Liver (tissue), 9 donors: ENCODE measurements around the gene TNFSF8. TPM values are rescaled to one million over a fixed set of nuclear protein-coding genes. Genes with fewer than 3 reads are reported as not detected.

ENCODE experiments used
- DNase-seq: peaks from one replicate; pipeline ENCODE4 v3.0.0-alpha.2; 2017; ENCODE audit warnings: low spot score
- H3K27ac ChIP-seq, 2 donors: one replicate each; pipeline ENCODE4 v1.7.0; 2013; ENCODE audit warnings: inconsistent platforms in 2 of 2, low read length in 2 of 2, control low read depth in 1 of 2, low read depth in 1 of 2, mild to moderate bottlenecking in 1 of 2
- H3K27me3 ChIP-seq, 4 donors: one replicate each; pipeline versions ENCODE4 v1.6.1 to v1.7.0; 2013; ENCODE audit warnings: low read length in 3 of 4, inconsistent platforms in 1 of 4, mild to moderate bottlenecking in 1 of 4, moderate library complexity in 1 of 4; ENCODE audit not compliant: control insufficient read depth in 4 of 4, insufficient read depth in 4 of 4
- H3K36me3 ChIP-seq, 4 donors: one replicate each; pipeline versions ENCODE4 v1.6.1 to v1.7.0; 2013; ENCODE audit warnings: low read length in 3 of 4, mild to moderate bottlenecking in 3 of 4, low read depth in 1 of 4, moderate library complexity in 1 of 4; ENCODE audit not compliant: control insufficient read depth in 4 of 4, insufficient read depth in 3 of 4
- H3K4me1 ChIP-seq, 4 donors: one replicate each; pipeline versions ENCODE4 v1.6.1 to v1.7.0; 2013; ENCODE audit warnings: low read length in 3 of 4, mild to moderate bottlenecking in 3 of 4, moderate library complexity in 1 of 4; ENCODE audit not compliant: control insufficient read depth in 4 of 4, insufficient read depth in 4 of 4
- H3K4me3 ChIP-seq, 3 donors: one replicate each; pipeline versions ENCODE4 v1.6.1 to v1.7.0; 2013; ENCODE audit warnings: low read length in 3 of 3, control low read depth in 1 of 3, low read depth in 1 of 3, mild to moderate bottlenecking in 1 of 3
- H3K9ac ChIP-seq, 2 donors: one replicate each; pipeline ENCODE4 v1.7.0; 2013; ENCODE audit warnings: low read length in 2 of 2, mild to moderate bottlenecking in 2 of 2, moderate library complexity in 2 of 2, control low read depth in 1 of 2, low read depth in 1 of 2
- H3K9me3 ChIP-seq, 4 donors: one replicate each; pipeline versions ENCODE4 v1.6.1 to v1.7.0; 2013; ENCODE audit warnings: low read length in 3 of 4; ENCODE audit not compliant: control insufficient read depth in 4 of 4
- EGR1 ChIP-seq, 2 donors: IDR thresholded peaks; 2 replicates each; pipeline ENCODE4 v1.6.1; 2016 to 2018; ENCODE audit warnings: antibody characterized with exemption in 2 of 2, low read depth in 2 of 2
- FOXA1 ChIP-seq: IDR thresholded peaks from 2 replicates; pipeline ENCODE4 v1.6.1; 2016; ENCODE audit warnings: antibody characterized with exemption
- FOXA2 ChIP-seq: IDR thresholded peaks from 2 replicates; pipeline ENCODE4 v1.6.1; 2016; ENCODE audit warnings: antibody characterized with exemption
- GABPA ChIP-seq, 2 donors: IDR thresholded peaks in 1 of 2; conservative IDR thresholded peaks in 1 of 2; 2 replicates each; pipeline ENCODE4 v1.6.1; 2016; ENCODE audit warnings: antibody characterized with exemption in 2 of 2, mild to moderate bottlenecking in 1 of 2, moderate library complexity in 1 of 2
- HNF4A ChIP-seq, 2 donors: conservative IDR thresholded peaks; 2 replicates each; pipeline ENCODE4 v1.6.1; 2016; ENCODE audit warnings: antibody characterized with exemption in 2 of 2, mild to moderate bottlenecking in 2 of 2
- HNF4G ChIP-seq: IDR thresholded peaks from 2 replicates; pipeline ENCODE4 v1.6.1; 2016; ENCODE audit warnings: antibody characterized with exemption
- NR2F2 ChIP-seq: IDR thresholded peaks from 2 replicates; pipeline ENCODE4 v1.6.1; 2016; ENCODE audit warnings: antibody characterized with exemption
- RAD21 ChIP-seq, 2 donors: IDR thresholded peaks; 2 replicates each; pipeline ENCODE4 v1.6.1; 2016; ENCODE audit warnings: antibody characterized with exemption in 2 of 2, mild to moderate bottlenecking in 2 of 2
- RXRA ChIP-seq, 2 donors: IDR thresholded peaks; 2 replicates each; pipeline ENCODE4 v1.6.1; 2017 to 2018; ENCODE audit warnings: antibody characterized with exemption in 2 of 2, mild to moderate bottlenecking in 1 of 2
- SP1 ChIP-seq: IDR thresholded peaks from 2 replicates; pipeline ENCODE4 v1.6.1; 2018; ENCODE audit warnings: antibody characterized with exemption, mild to moderate bottlenecking
- TAF1 ChIP-seq: conservative IDR thresholded peaks from 2 replicates; pipeline ENCODE4 v1.6.1; 2016; ENCODE audit warnings: antibody characterized with exemption, mild to moderate bottlenecking
- YY1 ChIP-seq: IDR thresholded peaks from 2 replicates; pipeline ENCODE4 v1.6.1; 2016; ENCODE audit warnings: antibody characterized with exemption, mild to moderate bottlenecking
- WGBS: extraction: QIAGEN DNeasy Blood & Tissue Kit; methylation state at CpG from one replicate; pipeline ENCODE4 v1.1.7; 2013; 5-methylcytosine and 5-hydroxymethylcytosine counted together
- polyA plus RNA-seq, 2 donors: library from polyadenylated mRNA; stranded (reverse) in 1 of 2; unstranded in 1 of 2; fragments of 200-250 nt in 1 of 2; fragments of >200 nt in 1 of 2; fragmentation: Nextera tagmentation in 1 of 2; extraction: Ambion mirVana in 1 of 2; gene quantifications; one replicate each; pipeline versions ENCODE4 v1.2.1 to v1.2.3, GENCODE V29; 2013 to 2015
- total RNA-seq, 2 donors: library from RNA; depleted of rRNA; stranded (reverse); fragments of >200 nt; gene quantifications; one replicate each; pipeline ENCODE4 v1.2.3, GENCODE V29; 2014
- TF ChIP-seq, protein P1 (sequence below): IDR thresholded peaks from 2 replicates; pipeline ENCODE4 v1.6.1; 2016; ENCODE audit warnings: antibody characterized with exemption
- TF ChIP-seq, protein P2 (sequence below): fragments of 150-350 bp; IDR thresholded peaks from 2 replicates; pipeline ENCODE4 v1.5.1; 2017; ENCODE audit warnings: improper control_type of control experiment, low read depth, low read length; ENCODE audit not compliant: missing input control
- TF ChIP-seq, protein P3 (sequence below): IDR thresholded peaks from 2 replicates; pipeline ENCODE4 v1.6.1; 2016; ENCODE audit warnings: antibody characterized with exemption
- TF ChIP-seq, protein P4 (sequence below): IDR thresholded peaks from 2 replicates; pipeline ENCODE4 v1.6.1; 2016; ENCODE audit warnings: antibody characterized with exemption, mild to moderate bottlenecking
- TF ChIP-seq, protein P5 (sequence below): IDR thresholded peaks from 2 replicates; pipeline ENCODE4 v1.6.1; 2016; ENCODE audit warnings: antibody characterized with exemption
- donor health status: healthy.
- donor health status: healthy.
- donor health status: healthy.
- donor health status: healthy.
- donor health status: healthy.

TNFSF8 gene
- total and polyA plus RNA-seq, 4 donors = 0.28 to 1.4 (median 0.51) TPM

DNA sequence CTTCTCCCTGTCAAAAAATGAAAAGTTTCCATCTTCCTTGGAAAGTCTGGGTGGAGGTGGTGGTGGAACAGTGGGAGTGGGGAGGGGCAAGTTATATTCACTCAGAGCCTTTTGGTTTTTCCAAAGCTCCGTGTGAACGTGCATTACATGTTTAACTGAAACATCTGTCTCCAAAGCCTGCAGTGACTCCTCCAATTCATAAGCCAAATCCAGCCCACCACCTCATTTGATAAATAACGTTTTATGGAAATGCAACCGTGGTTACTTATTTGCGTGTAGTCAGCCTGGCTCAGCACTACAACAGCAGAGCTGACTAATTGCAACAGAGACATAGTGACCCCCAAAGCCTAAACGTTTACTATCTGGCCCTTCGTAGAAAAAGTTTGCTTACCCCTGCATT is 13.9 kb downstream of the TNFSF8 start:
- Histone ChIP-seq H3K4me3 (no peak overlapping the region), H3K9ac (no peak overlapping the region), H3K27me3 (no peaks in the 10 kb centered on the region), H3K4me1 (no peaks in the 10 kb centered on the region), H3K27ac (no peak overlapping the region), H3K9me3 (no peaks in the 10 kb centered on the region), H3K36me3 (no peaks in the 10 kb centered on the region)
- no peak for DNase-seq
- TF ChIP-seq FOXA1 = no peak
- no peak for TF ChIP-seq RAD21 (IDR thresholded peaks at IDR 0.05)
- no peak for TF ChIP-seq FOXA2
- TF ChIP-seq, protein P1, sequence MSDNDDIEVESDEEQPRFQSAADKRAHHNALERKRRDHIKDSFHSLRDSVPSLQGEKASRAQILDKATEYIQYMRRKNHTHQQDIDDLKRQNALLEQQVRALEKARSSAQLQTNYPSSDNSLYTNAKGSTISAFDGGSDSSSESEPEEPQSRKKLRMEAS = no peak
- TF ChIP-seq, protein P2, sequence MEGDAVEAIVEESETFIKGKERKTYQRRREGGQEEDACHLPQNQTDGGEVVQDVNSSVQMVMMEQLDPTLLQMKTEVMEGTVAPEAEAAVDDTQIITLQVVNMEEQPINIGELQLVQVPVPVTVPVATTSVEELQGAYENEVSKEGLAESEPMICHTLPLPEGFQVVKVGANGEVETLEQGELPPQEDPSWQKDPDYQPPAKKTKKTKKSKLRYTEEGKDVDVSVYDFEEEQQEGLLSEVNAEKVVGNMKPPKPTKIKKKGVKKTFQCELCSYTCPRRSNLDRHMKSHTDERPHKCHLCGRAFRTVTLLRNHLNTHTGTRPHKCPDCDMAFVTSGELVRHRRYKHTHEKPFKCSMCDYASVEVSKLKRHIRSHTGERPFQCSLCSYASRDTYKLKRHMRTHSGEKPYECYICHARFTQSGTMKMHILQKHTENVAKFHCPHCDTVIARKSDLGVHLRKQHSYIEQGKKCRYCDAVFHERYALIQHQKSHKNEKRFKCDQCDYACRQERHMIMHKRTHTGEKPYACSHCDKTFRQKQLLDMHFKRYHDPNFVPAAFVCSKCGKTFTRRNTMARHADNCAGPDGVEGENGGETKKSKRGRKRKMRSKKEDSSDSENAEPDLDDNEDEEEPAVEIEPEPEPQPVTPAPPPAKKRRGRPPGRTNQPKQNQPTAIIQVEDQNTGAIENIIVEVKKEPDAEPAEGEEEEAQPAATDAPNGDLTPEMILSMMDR = no peak
- whole genome bisulfite sequencing = 81% methylated on average over 7 of the region's 7 CpGs

DNA sequence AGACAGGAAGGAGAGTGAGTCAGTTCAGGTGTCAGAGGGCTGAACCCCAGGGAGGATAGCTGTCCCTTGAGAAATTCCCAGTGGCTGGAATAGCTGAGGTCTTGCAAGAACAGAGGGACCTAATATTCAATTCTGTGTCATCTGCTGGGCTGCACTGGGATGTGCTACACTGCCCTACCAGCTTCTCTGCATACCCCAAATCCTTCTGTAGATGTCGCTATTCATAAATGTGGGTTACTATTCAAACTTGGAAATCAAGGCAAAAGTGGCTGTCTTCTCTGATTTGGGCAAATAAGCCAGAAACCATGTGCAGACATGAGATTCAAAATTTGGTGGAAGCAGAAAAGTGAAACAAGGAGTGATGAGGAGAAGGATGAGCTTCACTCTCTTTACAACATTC is 16.3 kb downstream of the TNFSF8 start:
- 69% methylated on average over 1 of the region's 1 CpG for WGBS
- peak in 1 of 2 donors; percentile 9 for TF ChIP-seq RAD21 (IDR thresholded peaks at IDR 0.05)
- no peak for TF ChIP-seq FOXA1
- Histone ChIP-seq H3K9ac (no peak overlapping the region), H3K4me3 (no peak overlapping the region), H3K27me3 (no peaks in the 10 kb centered on the region), H3K36me3 (no peaks in the 10 kb centered on the region), H3K9me3 (no peaks in the 10 kb centered on the region), H3K4me1 (no peaks in the 10 kb centered on the region), H3K27ac (no peak overlapping the region)
- no peak for DNase-seq

DNA sequence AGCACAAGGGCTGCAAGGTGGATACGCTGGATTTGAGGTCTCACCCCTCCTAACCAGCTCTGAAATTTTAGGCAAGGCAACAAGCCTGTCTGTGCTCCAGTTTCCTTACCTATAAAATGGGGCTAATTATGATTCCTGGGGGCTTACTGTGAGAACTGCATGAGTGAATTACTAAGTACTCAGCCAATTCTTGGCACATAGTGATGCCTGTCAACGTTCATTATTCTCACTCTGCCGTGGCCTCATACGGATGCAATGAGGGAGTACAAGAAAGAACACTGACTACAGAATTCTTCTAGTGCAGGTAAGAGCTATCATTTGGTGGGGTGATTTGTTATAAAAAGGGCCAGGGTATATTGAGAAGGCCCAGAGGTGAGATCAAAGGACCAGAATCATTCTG is 16.7 kb downstream of the TNFSF8 start:
- H3K9ac ChIP-seq = no peak overlapping the region
- H3K4me1 ChIP-seq = peaks cover 0 to 1% (median under 1%) of the 10 kb centered on the region in 4 donors
- H3K9me3 ChIP-seq = no peaks in the 10 kb centered on the region
- H3K4me3 ChIP-seq = no peak overlapping the region
- WGBS = 92% methylated on average over 4 of the region's 4 CpGs
- H3K27ac ChIP-seq = no peak overlapping the region
- no peaks in the 10 kb centered on the region for H3K27me3 ChIP-seq
- H3K36me3 ChIP-seq = no peaks in the 10 kb centered on the region
- TF ChIP-seq HNF4G (no peak), EGR1 (IDR thresholded peaks at IDR 0.05; ENCODE audit: low read depth in 2 of 2) (no peak), HNF4A (conservative IDR thresholded peaks at IDR 0.05) (no peak), FOXA1 (no peak), RXRA (IDR thresholded peaks at IDR 0.05) (no peak), SP1 (no peak), GABPA (IDR thresholded peaks at IDR 0.05 in 1 of 2, conservative IDR thresholded peaks at IDR 0.05 in 1 of 2) (no peak), TAF1 (no peak), FOXA2 (no peak), YY1 (no peak), NR2F2 (no peak), RAD21 (IDR thresholded peaks at IDR 0.05) (no peak)
- TF ChIP-seq, protein P3, sequence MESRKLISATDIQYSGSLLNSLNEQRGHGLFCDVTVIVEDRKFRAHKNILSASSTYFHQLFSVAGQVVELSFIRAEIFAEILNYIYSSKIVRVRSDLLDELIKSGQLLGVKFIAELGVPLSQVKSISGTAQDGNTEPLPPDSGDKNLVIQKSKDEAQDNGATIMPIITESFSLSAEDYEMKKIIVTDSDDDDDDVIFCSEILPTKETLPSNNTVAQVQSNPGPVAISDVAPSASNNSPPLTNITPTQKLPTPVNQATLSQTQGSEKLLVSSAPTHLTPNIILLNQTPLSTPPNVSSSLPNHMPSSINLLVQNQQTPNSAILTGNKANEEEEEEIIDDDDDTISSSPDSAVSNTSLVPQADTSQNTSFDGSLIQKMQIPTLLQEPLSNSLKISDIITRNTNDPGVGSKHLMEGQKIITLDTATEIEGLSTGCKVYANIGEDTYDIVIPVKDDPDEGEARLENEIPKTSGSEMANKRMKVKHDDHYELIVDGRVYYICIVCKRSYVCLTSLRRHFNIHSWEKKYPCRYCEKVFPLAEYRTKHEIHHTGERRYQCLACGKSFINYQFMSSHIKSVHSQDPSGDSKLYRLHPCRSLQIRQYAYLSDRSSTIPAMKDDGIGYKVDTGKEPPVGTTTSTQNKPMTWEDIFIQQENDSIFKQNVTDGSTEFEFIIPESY = no peak
- TF ChIP-seq, protein P4, sequence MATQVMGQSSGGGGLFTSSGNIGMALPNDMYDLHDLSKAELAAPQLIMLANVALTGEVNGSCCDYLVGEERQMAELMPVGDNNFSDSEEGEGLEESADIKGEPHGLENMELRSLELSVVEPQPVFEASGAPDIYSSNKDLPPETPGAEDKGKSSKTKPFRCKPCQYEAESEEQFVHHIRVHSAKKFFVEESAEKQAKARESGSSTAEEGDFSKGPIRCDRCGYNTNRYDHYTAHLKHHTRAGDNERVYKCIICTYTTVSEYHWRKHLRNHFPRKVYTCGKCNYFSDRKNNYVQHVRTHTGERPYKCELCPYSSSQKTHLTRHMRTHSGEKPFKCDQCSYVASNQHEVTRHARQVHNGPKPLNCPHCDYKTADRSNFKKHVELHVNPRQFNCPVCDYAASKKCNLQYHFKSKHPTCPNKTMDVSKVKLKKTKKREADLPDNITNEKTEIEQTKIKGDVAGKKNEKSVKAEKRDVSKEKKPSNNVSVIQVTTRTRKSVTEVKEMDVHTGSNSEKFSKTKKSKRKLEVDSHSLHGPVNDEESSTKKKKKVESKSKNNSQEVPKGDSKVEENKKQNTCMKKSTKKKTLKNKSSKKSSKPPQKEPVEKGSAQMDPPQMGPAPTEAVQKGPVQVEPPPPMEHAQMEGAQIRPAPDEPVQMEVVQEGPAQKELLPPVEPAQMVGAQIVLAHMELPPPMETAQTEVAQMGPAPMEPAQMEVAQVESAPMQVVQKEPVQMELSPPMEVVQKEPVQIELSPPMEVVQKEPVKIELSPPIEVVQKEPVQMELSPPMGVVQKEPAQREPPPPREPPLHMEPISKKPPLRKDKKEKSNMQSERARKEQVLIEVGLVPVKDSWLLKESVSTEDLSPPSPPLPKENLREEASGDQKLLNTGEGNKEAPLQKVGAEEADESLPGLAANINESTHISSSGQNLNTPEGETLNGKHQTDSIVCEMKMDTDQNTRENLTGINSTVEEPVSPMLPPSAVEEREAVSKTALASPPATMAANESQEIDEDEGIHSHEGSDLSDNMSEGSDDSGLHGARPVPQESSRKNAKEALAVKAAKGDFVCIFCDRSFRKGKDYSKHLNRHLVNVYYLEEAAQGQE = no peak
- TF ChIP-seq, protein P2 = no peak
- TF ChIP-seq, protein P1 = no peak
- TF ChIP-seq, protein P5, sequence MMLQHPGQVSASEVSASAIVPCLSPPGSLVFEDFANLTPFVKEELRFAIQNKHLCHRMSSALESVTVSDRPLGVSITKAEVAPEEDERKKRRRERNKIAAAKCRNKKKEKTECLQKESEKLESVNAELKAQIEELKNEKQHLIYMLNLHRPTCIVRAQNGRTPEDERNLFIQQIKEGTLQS = no peak
- DNase-seq = no peak
